HepG2 (cell line): ENCODE data around the gene CXXC5. TPM values are rescaled to one million over a fixed set of nuclear protein-coding genes. Genes with fewer than 3 reads are reported as not detected.
A peak's percentile ranks its signal among the peaks of the same experiment; 100 is the strongest.

Experiments used
- REL ChIP-seq: sonication (generic); formaldehyde crosslinking; conservative IDR thresholded peaks from 2 replicates; pipeline ENCODE4 v1.8.0; 2022; ENCODE audit warnings: mild to moderate bottlenecking, missing genetic modification reagents, moderate library complexity
- ZNF878 ChIP-seq: sonication (generic); formaldehyde crosslinking; IDR thresholded peaks from 2 replicates; pipeline ENCODE4 v1.8.1; 2023; ENCODE audit warnings: mild to moderate bottlenecking, missing genetic modification reagents, moderate library complexity
- polyA plus RNA-seq, 8 experiments: library from polyadenylated mRNA; depleted of rRNA in 3 of 8; stranded (reverse) in 7 of 8; unstranded in 1 of 8; fragments of >200 nt; fragmentation: Illumina TruSeq in 4 of 8; extraction: Trizol in 4 of 8; gene quantifications; 2 replicates each; pipeline versions ENCODE4 v1.2.1 to v1.2.3, GENCODE V29; 2011 to 2016; ENCODE audit warnings: low read depth in 4 of 8, missing spikeins in 1 of 8, mixed read lengths in 1 of 8; ENCODE audit not compliant: insufficient read depth in 1 of 8
- total RNA-seq, 5 experiments: library from RNA; depleted of rRNA; stranded (reverse); fragments of >200 nt; fragmentation: Illumina TruSeq; extraction: Trizol; gene quantifications; 2 replicates each; pipeline ENCODE4 v1.2.3, GENCODE V29; 2016; ENCODE audit warnings: low read depth in 1 of 5
- TF ChIP-seq, protein P1 (sequence below): sonication (generic); formaldehyde crosslinking; IDR thresholded peaks from 2 replicates; pipeline ENCODE4 v1.4.0; 2020; ENCODE audit warnings: missing genetic modification reagents
- TF ChIP-seq, protein P2 (sequence below): sonication (generic); formaldehyde crosslinking; IDR thresholded peaks from 2 replicates; pipeline ENCODE4 v1.5.0; 2020; ENCODE audit warnings: mild to moderate bottlenecking, missing genetic modification reagents
- TF ChIP-seq, protein P3 (sequence below): sonication (generic); formaldehyde crosslinking; IDR thresholded peaks from 2 replicates; pipeline ENCODE4 v1.8.0; 2022; ENCODE audit warnings: mild to moderate bottlenecking, missing genetic modification reagents; ENCODE audit not compliant: insufficient replicate concordance

CXXC5 gene
- total and polyA plus RNA-seq, 2 of the 13 experiments (the other 11 are each of a cell fraction or from before 2014, with no cell fraction given): 32.3 to 33.0 TPM

DNA sequence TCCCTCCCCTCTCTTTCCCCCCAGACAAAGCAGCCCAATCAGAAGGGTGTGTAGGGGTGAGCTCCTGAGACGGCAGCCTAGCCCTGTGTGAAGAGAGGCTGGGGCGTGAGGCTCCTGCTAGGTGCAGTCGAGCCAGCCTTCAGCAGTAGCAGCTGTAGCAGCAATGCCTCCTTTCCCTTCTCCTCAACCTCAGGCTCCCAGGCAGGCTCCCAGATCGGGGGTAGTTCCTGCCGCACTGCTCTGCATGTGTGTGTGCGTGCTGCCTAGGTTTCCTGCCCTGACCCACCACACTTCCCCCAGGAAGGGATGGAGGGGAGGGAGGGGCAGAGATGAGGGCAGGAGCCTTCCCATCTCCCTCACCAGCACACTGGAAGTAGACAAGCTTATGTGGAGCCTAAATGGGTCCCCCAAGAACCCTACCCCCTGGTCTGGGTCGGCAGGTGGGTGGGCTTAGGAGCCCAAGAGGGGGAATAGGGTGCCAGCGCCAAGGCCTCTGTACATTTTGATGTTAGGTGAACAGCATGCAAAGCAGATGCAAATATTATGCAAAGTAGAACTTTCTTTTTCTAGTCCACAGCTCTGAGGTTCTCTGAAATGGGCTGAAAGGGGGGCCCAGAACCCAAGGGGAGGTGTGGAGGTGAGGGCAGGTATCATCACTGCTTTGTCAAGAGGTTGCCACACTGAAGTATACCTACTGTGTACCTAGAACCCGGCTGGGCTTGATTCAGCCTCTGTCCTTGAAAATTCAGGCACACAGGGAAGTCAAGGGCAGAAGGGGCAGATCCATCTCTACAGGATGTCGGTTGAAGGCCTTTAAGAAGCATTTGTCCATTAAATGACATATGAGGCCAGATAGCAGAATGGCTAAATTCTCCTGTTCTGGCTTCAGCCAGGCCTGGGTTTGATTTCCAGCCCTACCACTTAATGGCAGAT lies 57.8 kb downstream of the CXXC5 start (continued):
- TF ChIP-seq, protein P1, sequence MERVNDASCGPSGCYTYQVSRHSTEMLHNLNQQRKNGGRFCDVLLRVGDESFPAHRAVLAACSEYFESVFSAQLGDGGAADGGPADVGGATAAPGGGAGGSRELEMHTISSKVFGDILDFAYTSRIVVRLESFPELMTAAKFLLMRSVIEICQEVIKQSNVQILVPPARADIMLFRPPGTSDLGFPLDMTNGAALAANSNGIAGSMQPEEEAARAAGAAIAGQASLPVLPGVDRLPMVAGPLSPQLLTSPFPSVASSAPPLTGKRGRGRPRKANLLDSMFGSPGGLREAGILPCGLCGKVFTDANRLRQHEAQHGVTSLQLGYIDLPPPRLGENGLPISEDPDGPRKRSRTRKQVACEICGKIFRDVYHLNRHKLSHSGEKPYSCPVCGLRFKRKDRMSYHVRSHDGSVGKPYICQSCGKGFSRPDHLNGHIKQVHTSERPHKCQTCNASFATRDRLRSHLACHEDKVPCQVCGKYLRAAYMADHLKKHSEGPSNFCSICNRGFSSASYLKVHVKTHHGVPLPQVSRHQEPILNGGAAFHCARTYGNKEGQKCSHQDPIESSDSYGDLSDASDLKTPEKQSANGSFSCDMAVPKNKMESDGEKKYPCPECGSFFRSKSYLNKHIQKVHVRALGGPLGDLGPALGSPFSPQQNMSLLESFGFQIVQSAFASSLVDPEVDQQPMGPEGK (CRISPR knock-in tag): no peak
- 0 out of 2 replicates have a peak, but pooled peaks have one; percentile 38 for TF ChIP-seq ZNF878 (CRISPR knock-in tag)
- TF ChIP-seq, protein P2, sequence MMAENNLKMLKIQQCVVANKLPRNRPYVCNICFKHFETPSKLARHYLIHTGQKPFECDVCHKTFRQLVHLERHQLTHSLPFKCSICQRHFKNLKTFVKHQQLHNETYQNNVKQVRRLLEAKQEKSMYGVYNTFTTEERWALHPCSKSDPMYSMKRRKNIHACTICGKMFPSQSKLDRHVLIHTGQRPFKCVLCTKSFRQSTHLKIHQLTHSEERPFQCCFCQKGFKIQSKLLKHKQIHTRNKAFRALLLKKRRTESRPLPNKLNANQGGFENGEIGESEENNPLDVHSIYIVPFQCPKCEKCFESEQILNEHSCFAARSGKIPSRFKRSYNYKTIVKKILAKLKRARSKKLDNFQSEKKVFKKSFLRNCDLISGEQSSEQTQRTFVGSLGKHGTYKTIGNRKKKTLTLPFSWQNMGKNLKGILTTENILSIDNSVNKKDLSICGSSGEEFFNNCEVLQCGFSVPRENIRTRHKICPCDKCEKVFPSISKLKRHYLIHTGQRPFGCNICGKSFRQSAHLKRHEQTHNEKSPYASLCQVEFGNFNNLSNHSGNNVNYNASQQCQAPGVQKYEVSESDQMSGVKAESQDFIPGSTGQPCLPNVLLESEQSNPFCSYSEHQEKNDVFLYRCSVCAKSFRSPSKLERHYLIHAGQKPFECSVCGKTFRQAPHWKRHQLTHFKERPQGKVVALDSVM (CRISPR knock-in tag): peak; percentile 73
- TF ChIP-seq, protein P3, sequence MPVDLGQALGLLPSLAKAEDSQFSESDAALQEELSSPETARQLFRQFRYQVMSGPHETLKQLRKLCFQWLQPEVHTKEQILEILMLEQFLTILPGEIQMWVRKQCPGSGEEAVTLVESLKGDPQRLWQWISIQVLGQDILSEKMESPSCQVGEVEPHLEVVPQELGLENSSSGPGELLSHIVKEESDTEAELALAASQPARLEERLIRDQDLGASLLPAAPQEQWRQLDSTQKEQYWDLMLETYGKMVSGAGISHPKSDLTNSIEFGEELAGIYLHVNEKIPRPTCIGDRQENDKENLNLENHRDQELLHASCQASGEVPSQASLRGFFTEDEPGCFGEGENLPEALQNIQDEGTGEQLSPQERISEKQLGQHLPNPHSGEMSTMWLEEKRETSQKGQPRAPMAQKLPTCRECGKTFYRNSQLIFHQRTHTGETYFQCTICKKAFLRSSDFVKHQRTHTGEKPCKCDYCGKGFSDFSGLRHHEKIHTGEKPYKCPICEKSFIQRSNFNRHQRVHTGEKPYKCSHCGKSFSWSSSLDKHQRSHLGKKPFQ (CRISPR knock-in tag): peak; percentile 12
- TF ChIP-seq REL: 0 out of 2 replicates have a peak, but pooled peaks have one; percentile 29
